ENCODE measurements around the gene SAA2.

Gene SAA2

GRCh38 chr11:18239655-18240054 lies 8.8 kb downstream of the SAA2 start:
- no peak overlapping the region for H3K27ac Mint-ChIP-seq (ENCODE audit: low read depth)
- H3K4me1 Mint-ChIP-seq, result peaks cover 5% of the 10 kb centered on the region
- H3K36me3 Mint-ChIP-seq (ENCODE audit: insufficient read depth), result peaks cover 3% of the 10 kb centered on the region
- DNase-seq (ENCODE audit: low spot score in 2 of 2) (no peak), ATAC-seq (replicated peaks; ENCODE audit: extremely low read depth, poor library complexity, severe bottlenecking) (no peak)
- H3K27me3 Mint-ChIP-seq, result peaks cover 52% of the 10 kb centered on the region
- H3K4me3 Mint-ChIP-seq, result no peak overlapping the region
- H3K9me3 Mint-ChIP-seq, result no peaks in the 10 kb centered on the region

- Mint-ChIP-seq H3K4me1 (no peaks in the 10 kb centered on the region), H3K4me3 (no peak within 1 kb of the TSS), H3K27me3 (peaks cover 62% of the 10 kb centered on the region), H3K36me3 (ENCODE audit: insufficient read depth) (no peaks in the 10 kb centered on the region), H3K9me3 (no peaks in the 10 kb centered on the region), H3K27ac (ENCODE audit: low read depth) (no peak within 1 kb of the TSS)
- no peak for DNase-seq (ENCODE audit: low spot score in 2 of 2)
- ATAC-seq (replicated peaks; ENCODE audit: extremely low read depth, poor library complexity, severe bottlenecking), result no peak
Measured at GRCh38 chr11:18236664-18237356, 11.7 kb downstream of the SAA2 start, which contains the start of gene SAA4. TSS of gene SAA4 (minus strand) at chr11:18236802. CDS start at chr11:18235926, 876 bp downstream.

- no peaks in the 10 kb centered on the region for H3K4me1 Mint-ChIP-seq
- H3K9me3 Mint-ChIP-seq, result no peaks in the 10 kb centered on the region
- peaks cover 57% of the 10 kb centered on the region for H3K27me3 Mint-ChIP-seq
- no peaks in the 10 kb centered on the region for H3K36me3 Mint-ChIP-seq (ENCODE audit: insufficient read depth)
- H3K4me3 Mint-ChIP-seq, result no peak overlapping the region
- no peak overlapping the region for H3K27ac Mint-ChIP-seq (ENCODE audit: low read depth)
- ATAC-seq (replicated peaks; ENCODE audit: extremely low read depth, poor library complexity, severe bottlenecking) (no peak), DNase-seq (ENCODE audit: low spot score in 2 of 2) (no peak)
Measured at GRCh38 chr11:18235394-18236334, 12.8 kb downstream of the SAA2 start.

- no peaks in the 10 kb centered on the region for H3K36me3 Mint-ChIP-seq (ENCODE audit: insufficient read depth)
- ATAC-seq (replicated peaks; ENCODE audit: extremely low read depth, poor library complexity, severe bottlenecking), result no peak
- no peak overlapping the region for H3K4me3 Mint-ChIP-seq
- no peaks in the 10 kb centered on the region for H3K4me1 Mint-ChIP-seq
- H3K9me3 Mint-ChIP-seq, result no peaks in the 10 kb centered on the region
- DNase-seq (ENCODE audit: low spot score in 2 of 2), result no peak
- H3K27ac Mint-ChIP-seq (ENCODE audit: low read depth), result no peak overlapping the region
- peaks cover 40% of the 10 kb centered on the region for H3K27me3 Mint-ChIP-seq
Measured at GRCh38 chr11:18233912-18234311, 14.6 kb downstream of the SAA2 start.

GRCh38 chr11:18230859-18231258 lies 17.6 kb downstream of the SAA2 start:
- Mint-ChIP-seq H3K4me1 (no peaks in the 10 kb centered on the region), H3K9me3 (no peaks in the 10 kb centered on the region), H3K4me3 (no peak overlapping the region), H3K27ac (ENCODE audit: low read depth) (no peak overlapping the region), H3K36me3 (ENCODE audit: insufficient read depth) (no peaks in the 10 kb centered on the region), H3K27me3 (peaks cover 17% of the 10 kb centered on the region)
- no peak for ATAC-seq (replicated peaks; ENCODE audit: extremely low read depth, poor library complexity, severe bottlenecking)
- no peak for DNase-seq (ENCODE audit: low spot score in 2 of 2)

GRCh38 chr11:18229501-18229900 lies 19.0 kb downstream of the SAA2 start:
- no peaks in the 10 kb centered on the region for H3K4me1 Mint-ChIP-seq
- H3K4me3 Mint-ChIP-seq, result no peak overlapping the region
- no peaks in the 10 kb centered on the region for H3K9me3 Mint-ChIP-seq
- peaks cover 10% of the 10 kb centered on the region for H3K27me3 Mint-ChIP-seq
- H3K36me3 Mint-ChIP-seq (ENCODE audit: insufficient read depth), result no peaks in the 10 kb centered on the region
- ATAC-seq (replicated peaks; ENCODE audit: extremely low read depth, poor library complexity, severe bottlenecking) (no peak), DNase-seq (ENCODE audit: low spot score in 2 of 2) (no peak)
- H3K27ac Mint-ChIP-seq (ENCODE audit: low read depth), result no peak overlapping the region

- no peak for ATAC-seq (replicated peaks; ENCODE audit: extremely low read depth, poor library complexity, severe bottlenecking)
- no peaks in the 10 kb centered on the region for H3K4me1 Mint-ChIP-seq
Measured at GRCh38 chr11:18225913-18226312, 22.6 kb downstream of the SAA2 start.

GRCh38 chr11:18223591-18224387 lies 24.7 kb downstream of the SAA2 start:
- H3K4me3 Mint-ChIP-seq, result no peak overlapping the region
- no peaks in the 10 kb centered on the region for H3K9me3 Mint-ChIP-seq
- no peak overlapping the region for H3K27ac Mint-ChIP-seq (ENCODE audit: low read depth)
- H3K27me3 Mint-ChIP-seq, result no peaks in the 10 kb centered on the region
- DNase-seq (ENCODE audit: low spot score in 2 of 2) (no peak), ATAC-seq (replicated peaks; ENCODE audit: extremely low read depth, poor library complexity, severe bottlenecking) (no peak)
- no peaks in the 10 kb centered on the region for H3K36me3 Mint-ChIP-seq (ENCODE audit: insufficient read depth)
- H3K4me1 Mint-ChIP-seq, result no peaks in the 10 kb centered on the region

More at GRCh38 chr11:18225913-18226312, 22.6 kb downstream of the SAA2 start:
- H3K36me3 Mint-ChIP-seq (ENCODE audit: insufficient read depth), result no peaks in the 10 kb centered on the region
- H3K4me3 Mint-ChIP-seq, result no peak overlapping the region
- H3K27ac Mint-ChIP-seq (ENCODE audit: low read depth), result no peak overlapping the region
- no peak for DNase-seq (ENCODE audit: low spot score in 2 of 2)
- no peaks in the 10 kb centered on the region for H3K9me3 Mint-ChIP-seq
- H3K27me3 Mint-ChIP-seq, result no peaks in the 10 kb centered on the region

- DNase-seq (ENCODE audit: low spot score in 2 of 2) (no peak), ATAC-seq (replicated peaks; ENCODE audit: extremely low read depth, poor library complexity, severe bottlenecking) (no peak)
- Mint-ChIP-seq H3K27me3 (peaks cover 8% of the 10 kb centered on the region), H3K4me3 (no peak overlapping the region), H3K36me3 (ENCODE audit: insufficient read depth) (no peaks in the 10 kb centered on the region), H3K9me3 (no peaks in the 10 kb centered on the region), H3K27ac (ENCODE audit: low read depth) (no peak overlapping the region), H3K4me1 (no peaks in the 10 kb centered on the region)
Measured at GRCh38 chr11:18222814-18223421, 25.6 kb downstream of the SAA2 start.

GRCh38 chr11:18221274-18221876 lies 27.1 kb downstream of the SAA2 start:
- H3K27ac Mint-ChIP-seq (ENCODE audit: low read depth), result no peak overlapping the region
- no peaks in the 10 kb centered on the region for H3K36me3 Mint-ChIP-seq (ENCODE audit: insufficient read depth)
- ATAC-seq (replicated peaks; ENCODE audit: extremely low read depth, poor library complexity, severe bottlenecking) (no peak), DNase-seq (ENCODE audit: low spot score in 2 of 2) (no peak)
- peaks cover 18% of the 10 kb centered on the region for H3K27me3 Mint-ChIP-seq
- no peak overlapping the region for H3K4me3 Mint-ChIP-seq
- H3K4me1 Mint-ChIP-seq, result no peaks in the 10 kb centered on the region
- no peaks in the 10 kb centered on the region for H3K9me3 Mint-ChIP-seq

- no peak overlapping the region for H3K27ac Mint-ChIP-seq (ENCODE audit: low read depth)
- no peak for DNase-seq (ENCODE audit: low spot score in 2 of 2)
- H3K27me3 Mint-ChIP-seq, result peaks cover 54% of the 10 kb centered on the region
- H3K4me3 Mint-ChIP-seq, result no peak overlapping the region
- H3K36me3 Mint-ChIP-seq (ENCODE audit: insufficient read depth), result peaks cover 2% of the 10 kb centered on the region
- ATAC-seq (replicated peaks; ENCODE audit: extremely low read depth, poor library complexity, severe bottlenecking), result no peak
- H3K9me3 Mint-ChIP-seq, result no peaks in the 10 kb centered on the region
- H3K4me1 Mint-ChIP-seq, result no peaks in the 10 kb centered on the region
Measured at GRCh38 chr11:18209058-18209457, 39.4 kb downstream of the SAA2 start.

GRCh38 chr11:18204771-18205170 lies 43.7 kb downstream of the SAA2 start:
- Mint-ChIP-seq H3K27me3 (peaks cover 77% of the 10 kb centered on the region), H3K9me3 (no peaks in the 10 kb centered on the region), H3K4me1 (no peaks in the 10 kb centered on the region), H3K36me3 (ENCODE audit: insufficient read depth) (peaks cover 2% of the 10 kb centered on the region), H3K4me3 (no peak overlapping the region), H3K27ac (ENCODE audit: low read depth) (no peak overlapping the region)
- ATAC-seq (replicated peaks; ENCODE audit: extremely low read depth, poor library complexity, severe bottlenecking) (no peak), DNase-seq (ENCODE audit: low spot score in 2 of 2) (no peak)
